A549 (cell line): ENCODE results near the gene TPCN2. TPM values are rescaled to one million over a fixed set of nuclear protein-coding genes. Genes with fewer than 3 reads are reported as not detected.
A peak's percentile ranks its signal among the peaks of the same experiment; 100 is the strongest.

Source experiments
- ATAC-seq, 2 experiments: fragments of 200-7000 bp in 1 of 2; fragments of >200 bp in 1 of 2; cut with Nextera tagmentation in 1 of 2; cut with Tn5 transposase in 1 of 2; 3 replicates each; pipeline versions ENCODE4 v1.8.0 to v1.9.1; 2018 to 2020; ENCODE audit warnings: mild to moderate bottlenecking in 1 of 2, moderate library complexity in 1 of 2
- CTCF ChIA-PET: fragments of 300-600 bp; sonication (Branson Sonifier 250); formaldehyde crosslinking; extraction: SDS; loops from one replicate; lab custom pipeline; 2021; ENCODE audit warnings: antibody characterized with exemption, inconsistent platforms; lab: Yijun Ruan, JAX
- POLR2A ChIA-PET: fragments of 350-600 bp; formaldehyde crosslinking; extraction: SDS; loops from one replicate; lab custom pipeline; 2021; ENCODE audit warnings: antibody characterized with exemption, inconsistent platforms; lab: Yijun Ruan, JAX
- DNase-seq, 2 experiments: peaks; one replicate each; pipeline versions ENCODE4 v3.0.0 to v3.0.0-alpha.2; 2011 to 2016; ENCODE audit warnings: low read depth in 1 of 2, low spot score in 1 of 2
- FAIRE-seq: peaks from 2 replicates; lab custom pipeline; 2011; peaks lifted over from hg19 to GRCh38; lab: Jason Lieb, UNC
- H3K27ac ChIP-seq, 2 experiments: fragments of >200 bp; sonication (Bioruptor Twin); formaldehyde crosslinking; 3 replicates each; pipeline ENCODE4 v1.5.1; 2016 to 2017
- H3K4me1 ChIP-seq: fragments of >200 bp; sonication (Bioruptor Twin); formaldehyde crosslinking; 3 replicates; pipeline ENCODE4 v1.6.1; 2016
- H3K4me2 ChIP-seq: fragments of >200 bp; sonication (Bioruptor Twin); formaldehyde crosslinking; 3 replicates; pipeline ENCODE4 v1.6.1; 2016
- H3K4me3 ChIP-seq: fragments of >200 bp; sonication (Bioruptor Twin); formaldehyde crosslinking; 3 replicates; pipeline ENCODE4 v1.5.1; 2016
- H3K9me3 ChIP-seq: fragments of >200 bp; sonication (Bioruptor Twin); formaldehyde crosslinking; 3 replicates; pipeline ENCODE4 v1.6.1; 2016
- BHLHE40 ChIP-seq: IDR thresholded peaks from 2 replicates; pipeline ENCODE4 v1.6.1; 2012; ENCODE audit warnings: low read depth, low read length, inconsistent platforms
- CBX2 ChIP-seq: fragments of 200-600 bp; sonication (generic); IDR thresholded peaks from 2 replicates; pipeline ENCODE4 v1.6.1; 2016; ENCODE audit warnings: low read depth, mild to moderate bottlenecking, borderline replicate concordance
- CHD2 ChIP-seq: fragments of 150-350 bp; IDR thresholded peaks from 2 replicates; pipeline ENCODE4 v1.6.1; 2014; ENCODE audit warnings: low read length; ENCODE audit not compliant: partially characterized antibody
- CHD4 ChIP-seq: fragments of 200-600 bp; sonication (generic); IDR thresholded peaks from 2 replicates; pipeline ENCODE4 v1.6.1; 2016; ENCODE audit warnings: antibody characterized with exemption, mild to moderate bottlenecking, borderline replicate concordance
- CTCF ChIP-seq: fragments of >200 bp; sonication (Bioruptor Twin); formaldehyde crosslinking; IDR thresholded peaks from 3 replicates; pipeline ENCODE4 v1.5.1; 2016
- FOSB ChIP-seq: fragments of 250-450 bp; sonication (Bioruptor Pico); IDR thresholded peaks from 2 replicates; pipeline ENCODE4 v1.5.0; 2020; ENCODE audit warnings: mild to moderate bottlenecking, moderate library complexity
- GATA3 ChIP-seq: IDR thresholded peaks from 2 replicates; pipeline ENCODE4 v1.6.1; 2012; ENCODE audit warnings: borderline replicate concordance
- HEYL ChIP-seq: fragments of 250-450 bp; sonication (Bioruptor Pico); IDR thresholded peaks from 2 replicates; pipeline ENCODE4 v1.8.0; 2021; ENCODE audit warnings: mild to moderate bottlenecking, moderate library complexity
- HOXB5 ChIP-seq: fragments of 250-450 bp; sonication (Bioruptor Pico); IDR thresholded peaks from 2 replicates; pipeline ENCODE4 v1.5.0; 2020; ENCODE audit warnings: mild to moderate bottlenecking, moderate library complexity
- JUNB ChIP-seq: fragments of >200 bp; sonication (Bioruptor Twin); formaldehyde crosslinking; IDR thresholded peaks from 2 replicates; pipeline ENCODE4 v1.6.1; 2016
- NR3C1 ChIP-seq: fragments of >200 bp; sonication (Bioruptor Twin); formaldehyde crosslinking; IDR thresholded peaks from 3 replicates; pipeline ENCODE4 v1.6.1; 2017
- POLR2AphosphoS2 ChIP-seq: conservative IDR thresholded peaks from 2 replicates; pipeline ENCODE4 v1.6.1; 2012; ENCODE audit warnings: low read length, improper control_type of control experiment, inconsistent platforms
- RARB ChIP-seq: fragments of 250-450 bp; sonication (Bioruptor Pico); IDR thresholded peaks from 2 replicates; pipeline ENCODE4 v1.8.0; 2021; ENCODE audit warnings: mild to moderate bottlenecking, moderate library complexity
- SMC3 ChIP-seq: fragments of >200 bp; sonication (Bioruptor Twin); formaldehyde crosslinking; IDR thresholded peaks from 3 replicates; pipeline ENCODE4 v1.6.1; 2018; ENCODE audit warnings: inconsistent platforms
- SREBF2 ChIP-seq: fragments of 450-650 bp; IDR thresholded peaks from 2 replicates; pipeline ENCODE4 v1.6.1; 2014; ENCODE audit warnings: mild to moderate bottlenecking, moderate library complexity
- TFCP2L1 ChIP-seq: fragments of 250-450 bp; sonication (Bioruptor Pico); IDR thresholded peaks from 2 replicates; pipeline ENCODE4 v1.5.0; 2021; ENCODE audit warnings: mild to moderate bottlenecking
- USF2 ChIP-seq: fragments of 450-650 bp; IDR thresholded peaks from 2 replicates; pipeline ENCODE4 v1.6.1; 2014; ENCODE audit warnings: antibody characterized with exemption
- ZFP36 ChIP-seq: fragments of 450-650 bp; IDR thresholded peaks from 2 replicates; pipeline ENCODE4 v1.6.1; 2014; ENCODE audit warnings: borderline replicate concordance; ENCODE audit not compliant: partially characterized antibody
- WGBS: methylation state at CpG from one replicate; pipeline ENCODE4 v1.1.6; 2017; ENCODE audit errors: missing lambda C conversion rate; 5-methylcytosine and 5-hydroxymethylcytosine counted together
- polyA plus RNA-seq, 4 experiments: library from polyadenylated mRNA; depleted of rRNA in 3 of 4; stranded (reverse); fragments of >200 nt; fragmentation: RNase III in 1 of 4; extraction: RNeasy Plus Mini Kit Qiagen cat#74134 plus additional on column Dnase treatment in 1 of 4; gene quantifications; 2 replicates in 3 of 4; 3 replicates in 1 of 4; pipeline ENCODE4 v1.2.3, GENCODE V29; 2011 to 2017
- TF ChIP-seq, protein P1 (sequence below): fragments of 250-450 bp; sonication (Bioruptor Pico); IDR thresholded peaks from 2 replicates; pipeline ENCODE4 v1.5.0; 2020; ENCODE audit warnings: low read depth, mild to moderate bottlenecking, moderate library complexity
- TF ChIP-seq, protein P2 (sequence below): fragments of >200 bp; sonication (Bioruptor Twin); formaldehyde crosslinking; IDR thresholded peaks from 2 replicates; pipeline ENCODE4 v1.6.1; 2016
- TF ChIP-seq, protein P3 (sequence below): IDR thresholded peaks from 2 replicates; pipeline ENCODE4 v1.6.1; 2012

Gene TPCN2
- polyA plus RNA-seq, 2 of the 4 experiments (the other 2 are of a cell fraction) = 8.1 to 8.8 TPM

- Histone ChIP-seq H3K4me1 (peaks cover 21% of the 10 kb centered on the region; the same call in 2 of the 3 replicates), H3K27ac (peak overlapping the region; percentile 56 to 96), H3K4me3 (peak overlapping the region; percentile 99)
- CTCF ChIA-PET = interaction anchor here (1.8 kb wide), 1 partner anchor 47 kb away, joined by 4 read pairs; no protein-coding TSS in a partner anchor
- POLR2A ChIA-PET = interaction anchor here (0.6 to 1.2 kb wide), 4 partner anchors 10 to 205 kb away, joined by 3 read pairs; no protein-coding TSS in a partner anchor
- FAIRE-seq (no peak), DNase-seq (no peak)
- TF ChIP-seq SMC3 (0 out of 3 replicates have a peak, but pooled peaks have one; percentile 3), CBX2 (no peak)
- TF ChIP-seq, all 56 proteins: peak for 1
- peak; percentile 2 to 10; a peak in 4 of 6 replicates for ATAC-seq
- WGBS = 48% methylated on average over 11 of the region's 11 CpGs
- H3K4me2 ChIP-seq = peak overlapping the region; percentile 70
- H3K9me3 ChIP-seq = no peaks in the 10 kb centered on the region
Measured at GRCh38 chr11:69048031-69048693, 570 bp upstream of the TPCN2 start.

DNA sequence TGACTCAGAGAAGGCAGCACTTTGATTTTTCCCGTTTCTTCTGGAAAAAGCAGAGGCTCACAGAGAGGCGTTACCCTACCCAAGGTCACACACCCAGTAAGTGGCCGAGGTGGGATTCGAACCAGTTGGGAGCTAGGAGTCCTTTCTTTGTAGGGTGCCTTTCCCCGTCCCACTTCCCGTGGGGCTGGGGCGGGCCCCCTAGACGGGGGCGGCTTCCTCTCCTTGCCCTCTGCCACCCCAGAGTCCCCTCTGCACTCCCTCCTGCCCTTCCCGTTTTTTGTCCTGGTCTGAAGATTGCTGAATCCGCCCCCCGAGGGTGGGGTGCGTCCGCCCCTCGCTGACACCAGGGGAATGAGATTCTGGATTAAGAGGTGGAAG, 747 bp downstream of the TPCN2 start:
- CTCF ChIA-PET = interaction anchor here (1.2 to 1.8 kb wide), 4 partner anchors 10 to 621 kb away, joined by 3 to 5 read pairs (median 4); no protein-coding TSS in a partner anchor
- H3K4me3 ChIP-seq = peak overlapping the region; percentile 99
- WGBS = 29% methylated on average over 15 of the region's 15 CpGs
- peak overlapping the region; percentile 97 for H3K4me2 ChIP-seq
- peaks cover 13% of the 10 kb centered on the region; the same call in 2 of the 3 replicates for H3K4me1 ChIP-seq
- DNase-seq (peak in 1 of 2 experiments; percentile 25), ATAC-seq (no peak), FAIRE-seq (no peak)
- H3K9me3 ChIP-seq = no peaks in the 10 kb centered on the region
- POLR2A ChIA-PET = no interaction called here
- peak overlapping the region; percentile 92 to 96 for H3K27ac ChIP-seq
- TF ChIP-seq CHD4 (0 out of 2 replicates have a peak, but pooled peaks have one; percentile 22), FOSB (CRISPR knock-in tag) (no peak)

DNA sequence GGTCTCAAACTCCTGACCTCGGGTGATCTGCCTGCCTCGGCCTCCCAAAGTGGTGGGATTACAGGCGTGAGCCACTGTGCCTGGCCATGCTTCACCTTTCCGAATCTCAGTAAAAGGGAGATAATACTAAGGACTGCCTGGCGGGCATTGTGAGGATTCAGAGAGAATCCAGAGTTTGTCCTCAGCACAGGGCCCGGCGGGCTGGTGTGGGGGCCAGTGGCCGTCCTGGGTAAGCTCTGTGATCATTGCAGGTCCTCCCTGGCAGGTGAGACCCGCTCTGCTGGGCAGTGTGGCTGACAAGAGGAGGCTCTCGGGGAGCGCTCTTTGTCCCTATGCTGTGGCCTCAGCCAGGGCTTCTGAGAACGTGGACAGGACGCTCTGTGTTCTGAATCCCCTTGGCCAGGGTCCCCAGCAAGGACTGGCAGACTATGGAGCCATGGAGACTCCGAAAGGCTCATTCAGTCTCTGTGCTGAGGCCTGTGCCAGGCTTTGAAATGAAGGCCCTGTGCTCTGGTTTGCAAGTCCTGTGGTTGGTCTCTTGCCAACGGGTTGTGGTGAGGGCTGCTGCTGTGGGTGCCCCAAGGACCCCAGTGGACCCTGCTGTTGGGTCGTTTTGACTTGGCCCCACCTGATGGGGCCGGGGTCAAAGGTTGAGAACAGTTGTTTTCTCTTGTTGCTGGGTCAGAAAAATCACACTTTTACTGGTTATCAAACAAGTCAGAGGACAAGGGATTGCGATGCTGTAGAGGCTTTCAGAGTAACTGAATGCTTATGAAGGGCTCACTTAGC, 2.1 kb downstream of the TPCN2 start:
- POLR2A ChIA-PET = no interaction called here
- Histone ChIP-seq H3K4me2 (no peak overlapping the region), H3K9me3 (no peaks in the 10 kb centered on the region), H3K4me1 (peaks cover 10% of the 10 kb centered on the region; the same call in 2 of the 3 replicates), H3K4me3 (no peak overlapping the region), H3K27ac (no peak overlapping the region)
- no peak for ATAC-seq
- DNase-seq = no peak
- WGBS = 79% methylated on average over 15 of the region's 18 CpGs
- no peak for FAIRE-seq
- CTCF ChIA-PET = interaction anchor here (1.2 to 1.3 kb wide), 2 partner anchors 51 to 619 kb away, joined by 3 to 5 read pairs; no protein-coding TSS in a partner anchor
- no peak for TF ChIP-seq ZFP36

- POLR2A ChIA-PET = no interaction called here
- CTCF ChIA-PET = interaction anchor here (1.3 to 1.5 kb wide), 3 partner anchors 7 to 591 kb away, joined by 3 to 6 read pairs (median 3); no protein-coding TSS in a partner anchor
- H3K4me2 ChIP-seq = no peak overlapping the region
- no peak for FAIRE-seq
- 89% methylated on average over 20 of the region's 20 CpGs for WGBS
- TF ChIP-seq CHD4 = no peak
- TF ChIP-seq POLR2AphosphoS2 = no peak
- TF ChIP-seq, protein P1, sequence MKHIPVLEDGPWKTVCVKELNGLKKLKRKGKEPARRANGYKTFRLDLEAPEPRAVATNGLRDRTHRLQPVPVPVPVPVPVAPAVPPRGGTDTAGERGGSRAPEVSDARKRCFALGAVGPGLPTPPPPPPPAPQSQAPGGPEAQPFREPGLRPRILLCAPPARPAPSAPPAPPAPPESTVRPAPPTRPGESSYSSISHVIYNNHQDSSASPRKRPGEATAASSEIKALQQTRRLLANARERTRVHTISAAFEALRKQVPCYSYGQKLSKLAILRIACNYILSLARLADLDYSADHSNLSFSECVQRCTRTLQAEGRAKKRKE (CRISPR knock-in tag) = no peak
- no peak for TF ChIP-seq CTCF
- TF ChIP-seq, protein P2, sequence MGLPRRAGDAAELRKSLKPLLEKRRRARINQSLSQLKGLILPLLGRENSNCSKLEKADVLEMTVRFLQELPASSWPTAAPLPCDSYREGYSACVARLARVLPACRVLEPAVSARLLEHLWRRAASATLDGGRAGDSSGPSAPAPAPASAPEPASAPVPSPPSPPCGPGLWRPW = no peak
- TF ChIP-seq GATA3 = no peak
- no peak for TF ChIP-seq USF2
- TF ChIP-seq TFCP2L1 = no peak
- TF ChIP-seq CHD2 = no peak
- no peak for TF ChIP-seq HEYL (CRISPR knock-in tag)
- no peak for TF ChIP-seq CBX2
- TF ChIP-seq HOXB5 = no peak
- no peak for TF ChIP-seq RARB (CRISPR knock-in tag)
- no peak for TF ChIP-seq NR3C1
- no peak for TF ChIP-seq BHLHE40
- no peak for TF ChIP-seq SREBF2
- TF ChIP-seq JUNB = no peak
- TF ChIP-seq, protein P3, sequence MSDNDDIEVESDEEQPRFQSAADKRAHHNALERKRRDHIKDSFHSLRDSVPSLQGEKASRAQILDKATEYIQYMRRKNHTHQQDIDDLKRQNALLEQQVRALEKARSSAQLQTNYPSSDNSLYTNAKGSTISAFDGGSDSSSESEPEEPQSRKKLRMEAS = no peak
- no peak for DNase-seq
- H3K4me3 ChIP-seq = no peak overlapping the region
- ATAC-seq = no peak
- H3K4me1 ChIP-seq = peaks cover 10% of the 10 kb centered on the region; the same call in 2 of the 3 replicates
- H3K27ac ChIP-seq = no peak overlapping the region
- H3K9me3 ChIP-seq = no peaks in the 10 kb centered on the region
Measured at GRCh38 chr11:69051381-69052342, 2.9 kb downstream of the TPCN2 start.
